ENCODE data around the gene KDM2B. TPM values are rescaled to one million over a fixed set of nuclear protein-coding genes. Genes with fewer than 3 reads are reported as not detected.

The KDM2B gene
- total RNA-seq, 1 donor from 2014 or later, result 20.0 TPM

GRCh38 chr12:121531356-121531750, 49.5 kb downstream of the KDM2B start:
- no peak for DNase-seq (ENCODE audit: low read depth in 2 of 2)

GRCh38 chr12:121530600-121531355, 50.0 kb downstream of the KDM2B start:
- peak in 1 of 2 donors; percentile 88 for DNase-seq (ENCODE audit: low read depth in 2 of 2)

- DNase-seq (ENCODE audit: low read depth in 2 of 2), result no peak
Measured at GRCh38 chr12:121529184-121529583, 51.6 kb downstream of the KDM2B start.

GRCh38 chr12:121525411-121525810, 55.4 kb downstream of the KDM2B start:
- no peak for DNase-seq (ENCODE audit: low read depth in 2 of 2)

GRCh38 chr12:121524196-121524916, 56.5 kb downstream of the KDM2B start:
- no peak for DNase-seq (ENCODE audit: low read depth in 2 of 2)

- peak in 1 of 2 donors; percentile 60 for DNase-seq (ENCODE audit: low read depth in 2 of 2)
Measured at GRCh38 chr12:121523741-121524140, 57.1 kb downstream of the KDM2B start.

GRCh38 chr12:121522971-121523370, 57.9 kb downstream of the KDM2B start:
- DNase-seq (ENCODE audit: low read depth in 2 of 2), result no peak

GRCh38 chr12:121520586-121521086, 60.2 kb downstream of the KDM2B start:
- no peak for DNase-seq (ENCODE audit: low read depth in 2 of 2)

- no peak for DNase-seq (ENCODE audit: low read depth in 2 of 2)
Measured at GRCh38 chr12:121520119-121520518, 60.7 kb downstream of the KDM2B start.

GRCh38 chr12:121519227-121519626, 61.6 kb downstream of the KDM2B start:
- DNase-seq (ENCODE audit: low read depth in 2 of 2), result no peak

GRCh38 chr12:121518656-121519055, 62.2 kb downstream of the KDM2B start:
- no peak for DNase-seq (ENCODE audit: low read depth in 2 of 2)

- DNase-seq (ENCODE audit: low read depth in 2 of 2), result no peak
Measured at GRCh38 chr12:121516437-121517011, 64.3 kb downstream of the KDM2B start.

GRCh38 chr12:121515615-121516014, 65.2 kb downstream of the KDM2B start:
- no peak for DNase-seq (ENCODE audit: low read depth in 2 of 2)

- no peak for DNase-seq (ENCODE audit: low read depth in 2 of 2)
Measured at GRCh38 chr12:121514184-121514742, 66.6 kb downstream of the KDM2B start.

GRCh38 chr12:121513464-121514183, 67.2 kb downstream of the KDM2B start:
- DNase-seq (ENCODE audit: low read depth in 2 of 2), result peak in 1 of 2 donors; percentile 28

GRCh38 chr12:121512561-121512960, 68.3 kb downstream of the KDM2B start:
- no peak for DNase-seq (ENCODE audit: low read depth in 2 of 2)

GRCh38 chr12:121511916-121512315, 68.9 kb downstream of the KDM2B start:
- no peak for DNase-seq (ENCODE audit: low read depth in 2 of 2)

- DNase-seq (ENCODE audit: low read depth in 2 of 2), result no peak
Measured at GRCh38 chr12:121509339-121509738, 71.5 kb downstream of the KDM2B start.

GRCh38 chr12:121508533-121508932, 72.3 kb downstream of the KDM2B start:
- no peak for DNase-seq (ENCODE audit: low read depth in 2 of 2)

- no peak for DNase-seq (ENCODE audit: low read depth in 2 of 2)
Measured at GRCh38 chr12:121507984-121508383, 72.8 kb downstream of the KDM2B start.

GRCh38 chr12:121507245-121507644, 73.6 kb downstream of the KDM2B start:
- DNase-seq (ENCODE audit: low read depth in 2 of 2), result no peak
